ENCODE data around the gene OSBPL6. TPM values are rescaled to one million over a fixed set of nuclear protein-coding genes. Genes with fewer than 3 reads are reported as not detected.

OSBPL6 gene
- total and polyA plus RNA-seq, 4 experiments from 2014 or later = 0.14 to 0.49 (median 0.34) TPM

DNA sequence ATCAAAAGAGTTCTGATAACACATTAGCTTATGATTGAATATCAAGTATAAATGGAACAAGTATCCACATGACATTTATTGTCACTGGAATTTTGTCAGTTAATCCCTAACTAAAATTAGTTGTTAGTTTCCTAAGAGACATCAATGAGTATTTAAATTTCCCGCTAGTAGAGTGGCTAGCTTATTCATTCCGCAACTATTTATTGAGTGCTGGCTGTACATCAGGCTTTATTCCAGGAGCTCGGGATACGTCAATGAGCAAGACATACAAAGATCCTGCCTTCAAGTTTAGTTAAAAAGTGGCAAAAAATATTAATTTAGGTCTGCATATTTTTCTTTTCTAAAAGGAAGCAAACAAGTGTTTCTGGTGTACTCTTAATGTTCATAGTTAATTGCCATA, 197.4 kb downstream of the OSBPL6 start:
- Mint-ChIP-seq H3K36me3 (no peaks in the 10 kb centered on the region), H3K4me3 (no peak overlapping the region), H3K9me3 (no peaks in the 10 kb centered on the region), H3K27ac (no peak overlapping the region), H3K27me3 (peaks cover 0 to 3% of the 10 kb centered on the region in 2 donors), H3K4me1 (peaks cover 0 to 8% (median 1%) of the 10 kb centered on the region in 4 donors)
- H3K4me1 ChIP-seq (ENCODE audit: insufficient read depth, low read length) = no peaks in the 10 kb centered on the region
- POLR2A ChIA-PET (ENCODE audit: partially characterized antibody) = no interaction called here
- intact Hi-C loops (cut with micrococcal nuclease) = no loop called here
- no peak overlapping the region for H3K27ac ChIP-seq (ENCODE audit: low read depth, low read length)
- H3K9me3 ChIP-seq (ENCODE audit: control insufficient read depth in 1 of 2, low read length in 2 of 2) = no peaks in the 10 kb centered on the region
- H3K4me3 ChIP-seq (ENCODE audit: low read length in 2 of 2) = no peak overlapping the region
- no peaks in the 10 kb centered on the region for H3K27me3 ChIP-seq (ENCODE audit: insufficient read depth, low read length)
- no peak for DNase-seq
- CTCF ChIA-PET (ENCODE audit: partially characterized antibody) = interaction anchor here (1.1 to 16.7 kb wide), 2 partner anchors 8 to 23 kb away, joined by 3 to 256 read pairs; no protein-coding TSS in a partner anchor
- no peaks in the 10 kb centered on the region for H3K36me3 ChIP-seq (ENCODE audit: insufficient read depth, low read length)

DNA sequence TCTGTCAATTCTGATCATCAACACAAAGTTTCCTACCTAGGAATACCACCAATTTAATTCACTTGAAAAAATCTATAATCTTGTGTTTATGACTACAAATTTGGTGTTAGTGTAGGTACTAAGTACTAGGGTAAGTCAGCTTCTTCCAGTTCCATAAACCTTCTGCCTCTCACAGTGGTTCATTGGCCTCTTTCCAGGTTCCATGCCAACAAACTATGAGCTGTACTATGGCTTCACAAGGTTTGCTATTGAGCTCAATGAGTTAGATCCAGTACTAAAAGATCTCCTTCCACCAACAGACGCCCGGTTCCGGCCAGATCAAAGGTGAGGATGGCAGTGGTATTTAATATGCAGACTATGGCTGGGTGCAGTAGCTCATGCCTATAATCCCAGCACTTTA, 197.9 kb downstream of the OSBPL6 start:
- Mint-ChIP-seq H3K4me3 (no peak overlapping the region), H3K9me3 (no peaks in the 10 kb centered on the region), H3K27ac (no peak overlapping the region), H3K27me3 (peaks cover 0 to 3% of the 10 kb centered on the region in 2 donors), H3K36me3 (no peaks in the 10 kb centered on the region), H3K4me1 (peaks cover 0 to 2% (median under 1%) of the 10 kb centered on the region in 4 donors)
- no peak overlapping the region for H3K4me3 ChIP-seq (ENCODE audit: low read length in 2 of 2)
- no peak overlapping the region for H3K27ac ChIP-seq (ENCODE audit: low read depth, low read length)
- no peaks in the 10 kb centered on the region for H3K9me3 ChIP-seq (ENCODE audit: control insufficient read depth in 1 of 2, low read length in 2 of 2)
- no peaks in the 10 kb centered on the region for H3K4me1 ChIP-seq (ENCODE audit: insufficient read depth, low read length)
- no peaks in the 10 kb centered on the region for H3K36me3 ChIP-seq (ENCODE audit: insufficient read depth, low read length)
- ChIA-PET CTCF (ENCODE audit: partially characterized antibody) (interaction anchor here (0.7 to 16.7 kb wide), 3 partner anchors 23 to 368 kb away, joined by 3 to 256 read pairs (median 3); no protein-coding TSS in a partner anchor), POLR2A (ENCODE audit: partially characterized antibody) (no interaction called here)
- H3K27me3 ChIP-seq (ENCODE audit: insufficient read depth, low read length) = no peaks in the 10 kb centered on the region
- intact Hi-C loops (cut with micrococcal nuclease) = no loop called here
- no peak for DNase-seq

DNA sequence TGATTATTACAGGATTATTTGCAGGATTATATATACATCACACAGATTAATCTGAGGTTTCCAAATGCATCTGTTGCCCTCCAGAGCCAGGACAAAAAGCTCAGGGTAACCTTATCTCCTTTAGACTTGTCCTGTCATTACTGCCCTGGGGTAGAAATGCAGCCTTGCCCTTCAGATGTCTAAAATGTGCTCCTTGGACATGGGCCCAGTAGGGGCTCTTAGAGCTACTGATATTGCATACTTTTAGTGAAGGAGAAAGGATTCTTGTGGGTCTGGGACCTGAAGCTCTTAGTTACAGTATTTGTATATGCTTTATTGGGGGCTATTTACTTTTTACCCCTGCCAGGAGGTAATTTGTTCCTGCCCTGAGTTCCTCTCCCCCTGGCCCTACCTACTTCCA, 200.5 kb downstream of the OSBPL6 start:
- no peak overlapping the region for H3K27ac Mint-ChIP-seq
- H3K4me3 Mint-ChIP-seq = no peak overlapping the region
- H3K27me3 Mint-ChIP-seq = peaks cover 0 to 3% of the 10 kb centered on the region in 2 donors
- H3K9me3 Mint-ChIP-seq = no peaks in the 10 kb centered on the region
- Histone ChIP-seq H3K4me3 (ENCODE audit: low read length in 2 of 2) (no peak overlapping the region), H3K4me1 (ENCODE audit: insufficient read depth, low read length) (no peaks in the 10 kb centered on the region), H3K27ac (ENCODE audit: low read depth, low read length) (no peak overlapping the region), H3K9me3 (ENCODE audit: control insufficient read depth in 1 of 2, low read length in 2 of 2) (no peaks in the 10 kb centered on the region), H3K36me3 (ENCODE audit: insufficient read depth, low read length) (no peaks in the 10 kb centered on the region), H3K27me3 (ENCODE audit: insufficient read depth, low read length) (no peaks in the 10 kb centered on the region)
- intact Hi-C loops (cut with micrococcal nuclease) = loop anchor here (5.0 kb wide), 2 partner anchors 283 to 517 kb away; partner anchors contain the start of gene RBM45
- ChIA-PET CTCF (ENCODE audit: partially characterized antibody) (interaction anchor here (0.7 to 16.7 kb wide), 6 partner anchors 9 to 253 kb away, joined by 3 to 256 read pairs (median 5); no protein-coding TSS in a partner anchor), POLR2A (ENCODE audit: partially characterized antibody) (interaction anchor here (1.4 to 1.6 kb wide), 2 partner anchors 9 to 56 kb away, joined by 4 to 6 read pairs; partner anchors contain the start of genes PJVK and PRKRA)
- no peak for DNase-seq
- H3K4me1 Mint-ChIP-seq = no peaks in the 10 kb centered on the region
- no peaks in the 10 kb centered on the region for H3K36me3 Mint-ChIP-seq

DNA sequence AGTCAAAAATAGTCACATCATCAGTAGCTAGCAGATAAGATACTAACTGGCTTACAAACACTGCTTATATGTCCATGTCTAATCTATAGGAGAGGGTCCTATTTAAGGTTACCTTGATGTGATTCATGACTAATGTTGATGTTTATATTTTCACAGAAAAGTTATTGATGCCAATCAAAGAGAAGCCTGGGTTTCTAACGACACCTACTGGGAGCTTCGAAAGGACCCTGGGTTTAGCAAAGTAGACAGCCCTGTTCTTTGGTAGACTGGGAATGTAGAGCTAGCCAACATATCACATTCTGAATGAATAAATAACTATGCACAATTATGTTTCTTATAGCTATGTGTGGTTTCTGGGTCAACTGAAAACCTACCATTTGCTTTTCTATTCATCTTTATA, 201.0 kb downstream of the OSBPL6 start:
- ChIA-PET CTCF (ENCODE audit: partially characterized antibody) (interaction anchor here (0.7 to 16.7 kb wide), 7 partner anchors 9 to 501 kb away, joined by 3 to 256 read pairs (median 4); no protein-coding TSS in a partner anchor), POLR2A (ENCODE audit: partially characterized antibody) (interaction anchor here (1.4 to 1.6 kb wide), 2 partner anchors 9 to 56 kb away, joined by 4 to 6 read pairs; partner anchors contain the start of genes PJVK and PRKRA)
- intact Hi-C loops (cut with micrococcal nuclease) = loop anchor here (5.0 kb wide), 2 partner anchors 283 to 517 kb away; partner anchors contain the start of gene RBM45
- no peak overlapping the region for H3K4me3 ChIP-seq (ENCODE audit: low read length in 2 of 2)
- H3K4me1 ChIP-seq (ENCODE audit: insufficient read depth, low read length) = no peaks in the 10 kb centered on the region
- no peaks in the 10 kb centered on the region for H3K9me3 Mint-ChIP-seq
- no peaks in the 10 kb centered on the region for H3K36me3 ChIP-seq (ENCODE audit: insufficient read depth, low read length)
- H3K4me1 Mint-ChIP-seq = no peaks in the 10 kb centered on the region
- no peaks in the 10 kb centered on the region for H3K9me3 ChIP-seq (ENCODE audit: control insufficient read depth in 1 of 2, low read length in 2 of 2)
- H3K27ac Mint-ChIP-seq = no peak overlapping the region
- DNase-seq = no peak
- no peaks in the 10 kb centered on the region for H3K27me3 ChIP-seq (ENCODE audit: insufficient read depth, low read length)
- no peak overlapping the region for H3K27ac ChIP-seq (ENCODE audit: low read depth, low read length)
- H3K36me3 Mint-ChIP-seq = no peaks in the 10 kb centered on the region
- peaks cover 0 to 3% of the 10 kb centered on the region in 2 donors for H3K27me3 Mint-ChIP-seq
- H3K4me3 Mint-ChIP-seq = no peak overlapping the region

DNA sequence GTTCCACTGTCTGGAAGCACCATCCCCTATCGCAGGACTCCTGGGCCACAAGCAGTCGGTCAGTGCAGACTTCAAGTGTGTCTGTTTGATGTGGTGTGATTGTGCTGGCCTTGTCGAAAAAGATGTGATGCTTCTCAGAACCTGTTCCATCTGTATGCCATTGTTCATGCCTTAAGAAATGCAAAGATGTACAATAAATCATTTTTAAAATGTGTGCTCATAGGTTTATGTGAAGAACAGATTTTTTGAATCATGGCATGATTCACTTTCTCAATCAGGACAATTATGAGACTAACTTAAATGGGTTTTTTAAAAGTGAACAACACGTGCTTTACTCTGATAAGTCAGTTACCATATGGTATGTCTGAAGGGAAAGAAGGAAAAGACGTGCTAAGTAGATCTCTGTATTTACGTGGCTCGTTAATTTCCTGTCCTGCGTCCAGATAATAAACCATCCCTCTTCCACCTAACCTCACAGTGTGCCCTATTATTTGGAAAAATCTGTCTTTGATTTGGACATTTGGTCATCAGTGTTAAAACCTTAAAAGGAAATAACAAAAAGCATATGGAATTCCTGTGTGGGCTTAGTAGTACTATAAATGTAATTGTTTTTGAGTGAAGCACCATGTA, 201.7 kb downstream of the OSBPL6 start:
- Mint-ChIP-seq H3K27ac (no peak overlapping the region), H3K4me3 (no peak overlapping the region), H3K9me3 (no peaks in the 10 kb centered on the region), H3K36me3 (no peaks in the 10 kb centered on the region), H3K4me1 (no peaks in the 10 kb centered on the region), H3K27me3 (peaks cover 0 to 3% of the 10 kb centered on the region in 2 donors)
- no peak for DNase-seq
- CTCF ChIA-PET (ENCODE audit: partially characterized antibody) = interaction anchor here (0.6 to 16.7 kb wide), 7 partner anchors 9 to 1532 kb away, joined by 3 to 256 read pairs (median 5); no protein-coding TSS in a partner anchor
- Histone ChIP-seq H3K4me3 (ENCODE audit: low read length in 2 of 2) (no peak overlapping the region), H3K27ac (ENCODE audit: low read depth, low read length) (no peak overlapping the region), H3K4me1 (ENCODE audit: insufficient read depth, low read length) (no peaks in the 10 kb centered on the region), H3K9me3 (ENCODE audit: control insufficient read depth in 1 of 2, low read length in 2 of 2) (no peaks in the 10 kb centered on the region), H3K27me3 (ENCODE audit: insufficient read depth, low read length) (no peaks in the 10 kb centered on the region), H3K36me3 (ENCODE audit: insufficient read depth, low read length) (no peaks in the 10 kb centered on the region)
- POLR2A ChIA-PET (ENCODE audit: partially characterized antibody) = interaction anchor here (1.8 kb wide), 1 partner anchor 18 kb away, joined by 9 read pairs; no protein-coding TSS in a partner anchor
- intact Hi-C loops (cut with micrococcal nuclease) = loop anchor here (2.0 to 5.0 kb wide), 3 partner anchors 127 to 516 kb away; partner anchors contain the start of gene RBM45

DNA sequence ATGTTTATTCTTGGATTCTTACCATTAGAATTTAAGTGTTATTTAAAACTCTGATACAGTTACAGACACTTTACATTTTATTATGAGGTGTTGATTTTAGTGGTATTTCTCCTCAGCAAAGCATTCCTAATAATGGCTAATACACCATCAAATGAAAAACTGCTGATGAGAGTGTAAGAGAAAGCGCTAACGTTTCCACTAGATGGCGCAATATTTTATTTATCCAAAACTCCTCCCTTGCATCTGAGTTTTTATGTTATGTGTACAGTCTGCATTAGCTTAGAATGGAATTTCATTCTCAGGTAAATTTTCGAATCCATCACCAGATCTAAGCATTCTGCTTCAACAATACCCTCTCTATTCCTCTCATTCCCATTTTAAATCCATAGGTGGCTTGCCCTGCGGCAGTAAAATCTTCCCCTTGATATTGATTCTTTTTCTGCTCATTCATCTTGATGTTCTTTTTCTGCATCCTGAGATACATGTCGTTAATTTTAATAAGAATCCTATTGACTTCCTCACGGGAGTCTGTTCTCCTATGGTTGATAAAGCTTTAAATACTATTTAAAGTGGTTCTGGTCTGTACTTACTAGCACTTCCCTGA, 202.8 kb downstream of the OSBPL6 start:
- Histone ChIP-seq H3K27ac (ENCODE audit: low read depth, low read length) (no peak overlapping the region), H3K4me3 (ENCODE audit: low read length in 2 of 2) (no peak overlapping the region), H3K27me3 (ENCODE audit: insufficient read depth, low read length) (no peaks in the 10 kb centered on the region), H3K4me1 (ENCODE audit: insufficient read depth, low read length) (no peaks in the 10 kb centered on the region), H3K9me3 (ENCODE audit: control insufficient read depth in 1 of 2, low read length in 2 of 2) (no peaks in the 10 kb centered on the region), H3K36me3 (ENCODE audit: insufficient read depth, low read length) (no peaks in the 10 kb centered on the region)
- Mint-ChIP-seq H3K4me1 (no peaks in the 10 kb centered on the region), H3K9me3 (no peaks in the 10 kb centered on the region), H3K36me3 (no peaks in the 10 kb centered on the region), H3K27ac (no peak overlapping the region), H3K4me3 (no peak overlapping the region), H3K27me3 (peaks cover 0 to 3% of the 10 kb centered on the region in 2 donors)
- intact Hi-C loops (cut with micrococcal nuclease) = loop anchor here (1.0 to 5.0 kb wide), 5 partner anchors 17 to 515 kb away; partner anchors contain the start of genes PJVK, PRKRA and RBM45
- POLR2A ChIA-PET (ENCODE audit: partially characterized antibody) = interaction anchor here (1.8 kb wide), 1 partner anchor 17 kb away, joined by 9 read pairs; no protein-coding TSS in a partner anchor
- CTCF ChIA-PET (ENCODE audit: partially characterized antibody) = interaction anchor here (0.7 to 16.7 kb wide), 6 partner anchors 9 to 283 kb away, joined by 3 to 256 read pairs (median 6); no protein-coding TSS in a partner anchor
- peak in 4 of 5 donors; percentile 32 to 47 (median 37) for DNase-seq

DNA sequence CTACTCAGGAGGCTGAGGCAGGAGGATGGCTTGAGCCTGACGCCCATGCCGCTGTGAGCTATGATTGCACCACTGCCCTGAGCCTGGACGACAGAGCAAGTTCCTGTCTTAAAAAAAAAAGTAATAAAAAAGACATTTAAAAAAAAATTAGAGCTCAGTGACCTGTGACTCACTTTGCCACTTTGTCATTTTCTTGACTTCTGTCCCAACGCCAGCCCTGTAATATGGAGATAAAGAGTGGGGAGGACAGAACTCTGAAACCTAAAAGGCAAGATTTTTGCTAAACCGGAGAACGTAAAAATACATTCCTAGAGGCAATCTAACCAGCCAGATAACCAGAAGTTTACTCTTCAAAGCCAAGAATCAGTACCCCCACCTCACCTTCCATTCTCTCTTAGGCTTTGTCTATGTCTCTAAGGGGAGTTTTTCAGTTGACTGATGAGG, 207.7 kb downstream of the OSBPL6 start:
- POLR2A ChIA-PET (ENCODE audit: partially characterized antibody) = no interaction called here
- Mint-ChIP-seq H3K36me3 (no peaks in the 10 kb centered on the region), H3K27me3 (peaks cover 0 to 1% of the 10 kb centered on the region in 2 donors), H3K4me1 (peaks cover 4 to 8% (median 4%) of the 10 kb centered on the region in 4 donors), H3K4me3 (no peak overlapping the region), H3K27ac (no peak overlapping the region), H3K9me3 (no peaks in the 10 kb centered on the region)
- intact Hi-C loops (cut with micrococcal nuclease) = no loop called here
- Histone ChIP-seq H3K36me3 (ENCODE audit: insufficient read depth, low read length) (no peaks in the 10 kb centered on the region), H3K27me3 (ENCODE audit: insufficient read depth, low read length) (no peaks in the 10 kb centered on the region), H3K9me3 (ENCODE audit: control insufficient read depth in 1 of 2, low read length in 2 of 2) (no peaks in the 10 kb centered on the region), H3K27ac (ENCODE audit: low read depth, low read length) (no peak overlapping the region), H3K4me1 (ENCODE audit: insufficient read depth, low read length) (peaks cover 5% of the 10 kb centered on the region), H3K4me3 (ENCODE audit: low read length in 2 of 2) (no peak overlapping the region)
- DNase-seq = no peak
- CTCF ChIA-PET (ENCODE audit: partially characterized antibody) = interaction anchor here (0.6 to 16.7 kb wide), 2 partner anchors 13 to 126 kb away, joined by 3 to 256 read pairs; no protein-coding TSS in a partner anchor
